ENCODE measurements around the gene TIAL1.

DNA sequence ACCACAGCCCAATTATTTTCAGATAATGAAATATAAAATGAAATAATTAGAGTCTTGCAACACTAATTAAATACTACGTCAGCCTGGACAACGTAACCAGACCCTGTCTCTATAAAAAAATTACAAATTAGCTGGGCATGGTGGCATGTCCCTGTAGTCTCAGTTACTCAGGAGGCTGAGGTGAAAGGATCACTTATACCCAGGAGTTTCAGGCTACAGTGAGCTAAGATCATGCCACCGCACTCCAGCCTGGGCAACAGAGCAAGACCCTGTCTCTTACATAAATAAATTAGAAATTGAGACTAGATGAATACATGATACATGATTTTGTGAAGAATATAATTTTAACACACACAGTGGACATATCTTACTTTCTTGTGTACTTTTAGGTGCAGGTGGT, 18.4 kb downstream of the TIAL1 start:
- TF ChIP-seq, protein P1, sequence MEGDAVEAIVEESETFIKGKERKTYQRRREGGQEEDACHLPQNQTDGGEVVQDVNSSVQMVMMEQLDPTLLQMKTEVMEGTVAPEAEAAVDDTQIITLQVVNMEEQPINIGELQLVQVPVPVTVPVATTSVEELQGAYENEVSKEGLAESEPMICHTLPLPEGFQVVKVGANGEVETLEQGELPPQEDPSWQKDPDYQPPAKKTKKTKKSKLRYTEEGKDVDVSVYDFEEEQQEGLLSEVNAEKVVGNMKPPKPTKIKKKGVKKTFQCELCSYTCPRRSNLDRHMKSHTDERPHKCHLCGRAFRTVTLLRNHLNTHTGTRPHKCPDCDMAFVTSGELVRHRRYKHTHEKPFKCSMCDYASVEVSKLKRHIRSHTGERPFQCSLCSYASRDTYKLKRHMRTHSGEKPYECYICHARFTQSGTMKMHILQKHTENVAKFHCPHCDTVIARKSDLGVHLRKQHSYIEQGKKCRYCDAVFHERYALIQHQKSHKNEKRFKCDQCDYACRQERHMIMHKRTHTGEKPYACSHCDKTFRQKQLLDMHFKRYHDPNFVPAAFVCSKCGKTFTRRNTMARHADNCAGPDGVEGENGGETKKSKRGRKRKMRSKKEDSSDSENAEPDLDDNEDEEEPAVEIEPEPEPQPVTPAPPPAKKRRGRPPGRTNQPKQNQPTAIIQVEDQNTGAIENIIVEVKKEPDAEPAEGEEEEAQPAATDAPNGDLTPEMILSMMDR (conservative IDR thresholded peaks at IDR 0.05): no peak
- TF ChIP-seq EZH2 (IDR thresholded peaks at IDR 0.05; ENCODE audit: low read depth): no peak
